HTR-8/SVneo (cell line): Measurements from ENCODE around the gene HOXB1.
A peak's percentile ranks its signal among the peaks of the same experiment; 100 is the strongest.

Experiments
- DNase-seq: peaks from one replicate; pipeline ENCODE4 v3.0.0; 2011; ENCODE audit warnings: low spot score, mixed read lengths; ENCODE audit not compliant: insufficient read length
- FAIRE-seq: peaks from 2 replicates; lab custom pipeline; 2011; peaks lifted over from hg19 to GRCh38; lab: Jason Lieb, UNC

Gene HOXB1

GRCh38 chr17:48502312-48502711 lies 28.5 kb downstream of the HOXB1 start:
- DNase-seq (no peak), FAIRE-seq (no peak)

- DNase-seq (no peak), FAIRE-seq (peak; percentile 13)
Measured at GRCh38 chr17:48500435-48501426, 30.1 kb downstream of the HOXB1 start.

GRCh38 chr17:48499735-48500434 lies 30.9 kb downstream of the HOXB1 start:
- no peak for DNase-seq
- FAIRE-seq: peak; percentile 28

GRCh38 chr17:48499248-48499647 lies 31.6 kb downstream of the HOXB1 start:
- DNase-seq: no peak
- peak; percentile 28 for FAIRE-seq

GRCh38 chr17:48498164-48498850 lies 32.5 kb downstream of the HOXB1 start:
- DNase-seq: no peak
- FAIRE-seq: peak; percentile 80

- DNase-seq: peak; percentile 61
- FAIRE-seq: peak; percentile 83
Measured at GRCh38 chr17:48497103-48497502, 33.7 kb downstream of the HOXB1 start.

GRCh38 chr17:48494335-48494734 lies 36.5 kb downstream of the HOXB1 start:
- DNase-seq: no peak
- peak; percentile 76 for FAIRE-seq

GRCh38 chr17:48492401-48493298 lies 38.2 kb downstream of the HOXB1 start:
- DNase-seq (peak; percentile 80), FAIRE-seq (peak; percentile 97)

- peak; percentile 23 for FAIRE-seq
- DNase-seq: no peak
Measured at GRCh38 chr17:48491527-48492273, 39.1 kb downstream of the HOXB1 start.

GRCh38 chr17:48490451-48490892 lies 40.3 kb downstream of the HOXB1 start:
- DNase-seq: no peak
- no peak for FAIRE-seq

- DNase-seq: no peak
- FAIRE-seq: no peak
Measured at GRCh38 chr17:48489781-48490180, 41.0 kb downstream of the HOXB1 start.

- FAIRE-seq: no peak
- no peak for DNase-seq
Measured at GRCh38 chr17:48488548-48489106, 42.2 kb downstream of the HOXB1 start.

- no peak for FAIRE-seq
- DNase-seq: no peak
Measured at GRCh38 chr17:48487221-48487620, 43.6 kb downstream of the HOXB1 start.

GRCh38 chr17:48486557-48486956 lies 44.3 kb downstream of the HOXB1 start:
- FAIRE-seq: peak; percentile 86
- peak; percentile 92 for DNase-seq

GRCh38 chr17:48484850-48485249 lies 46.0 kb downstream of the HOXB1 start:
- DNase-seq (no peak), FAIRE-seq (peak; percentile 13)

- no peak for DNase-seq
- no peak for FAIRE-seq
Measured at GRCh38 chr17:48484256-48484655, 46.6 kb downstream of the HOXB1 start.

- FAIRE-seq (peak; percentile 90), DNase-seq (peak; percentile 95)
Measured at GRCh38 chr17:48483471-48484131, 47.2 kb downstream of the HOXB1 start.

GRCh38 chr17:48483004-48483403 lies 47.8 kb downstream of the HOXB1 start:
- FAIRE-seq (no peak), DNase-seq (peak; percentile 48)
